Right atrium auricular region (tissue), 2 donors: ENCODE measurements around the gene SNX33. TPM values are rescaled to one million over a fixed set of nuclear protein-coding genes. Genes with fewer than 3 reads are reported as not detected.

Experiments used
- DNase-seq: peaks from one replicate; pipeline ENCODE4 v3.0.0-alpha.2; 2019; ENCODE audit warnings: low spot score
- H3K27ac ChIP-seq, 2 donors: fragments of 200-600 bp; sonication (generic); 1 replicate in 1 of 2; 2 replicates in 1 of 2; pipeline ENCODE4 v1.5.1; 2016 to 2019
- H3K27me3 ChIP-seq, 2 donors: fragments of 200-600 bp; sonication (generic); one replicate each; pipeline versions ENCODE4 v1.5.1 to v1.6.0; 2017 to 2019
- H3K36me3 ChIP-seq: fragments of 200-600 bp; sonication (generic); one replicate; pipeline ENCODE4 v1.5.1; 2016
- H3K4me1 ChIP-seq, 2 donors: fragments of 200-600 bp; sonication (generic); one replicate each; pipeline versions ENCODE4 v1.5.1 to v1.6.0; 2017 to 2019
- H3K4me3 ChIP-seq, 2 donors: fragments of 200-600 bp; sonication (generic); 1 replicate in 1 of 2; 2 replicates in 1 of 2; pipeline ENCODE4 v1.5.1; 2017 to 2019; ENCODE audit warnings: mild to moderate bottlenecking in 1 of 2, moderate library complexity in 1 of 2
- H3K9me3 ChIP-seq, 2 donors: fragments of 200-600 bp; sonication (generic); one replicate each; pipeline ENCODE4 v1.5.1; 2019
- CTCF ChIP-seq, 2 donors: fragments of 200-600 bp; sonication (generic); IDR thresholded peaks; one replicate each; pipeline ENCODE4 v1.5.1; 2019; ENCODE audit warnings: antibody characterized with exemption in 2 of 2
- total RNA-seq, 2 donors: library from RNA; depleted of rRNA; stranded (reverse); fragments of >200 nt; gene quantifications; one replicate each; pipeline ENCODE4 v1.1.0, GENCODE V29; 2016

SNX33 gene
- total RNA-seq, 2 donors from 2014 or later: 10.3 to 20.5 TPM

GRCh38 chr15:75671730-75672602 is 24.3 kb downstream of the SNX33 start:
- Histone ChIP-seq H3K4me3 (no peak overlapping the region), H3K27ac (peak overlapping the region; percentile 79 to 81), H3K9me3 (no peaks in the 10 kb centered on the region), H3K4me1 (peaks cover 0 to 68% of the 10 kb centered on the region in 2 donors), H3K36me3 (no peaks in the 10 kb centered on the region), H3K27me3 (no peaks in the 10 kb centered on the region)
- no peak for DNase-seq
- no peak for TF ChIP-seq CTCF (IDR thresholded peaks at IDR 0.05)

GRCh38 chr15:75672646-75673425 is 25.1 kb downstream of the SNX33 start:
- H3K9me3 ChIP-seq: no peaks in the 10 kb centered on the region
- H3K4me3 ChIP-seq: no peak overlapping the region
- no peak for TF ChIP-seq CTCF (IDR thresholded peaks at IDR 0.05)
- H3K27ac ChIP-seq: peak overlapping the region; percentile 79 to 81
- no peak for DNase-seq
- H3K27me3 ChIP-seq: no peaks in the 10 kb centered on the region
- no peaks in the 10 kb centered on the region for H3K36me3 ChIP-seq
- H3K4me1 ChIP-seq: peaks cover 0 to 59% of the 10 kb centered on the region in 2 donors

- peak; percentile 89 for DNase-seq
- H3K4me1 ChIP-seq: peaks cover 0 to 58% of the 10 kb centered on the region in 2 donors
Measured at GRCh38 chr15:75673426-75674235, 25.9 kb downstream of the SNX33 start.

GRCh38 chr15:75674366-75674765 is 26.7 kb downstream of the SNX33 start:
- Histone ChIP-seq H3K27me3 (no peaks in the 10 kb centered on the region), H3K27ac (peak overlapping the region; percentile 79 to 81), H3K4me1 (peaks cover 0 to 58% of the 10 kb centered on the region in 2 donors), H3K4me3 (no peak overlapping the region), H3K9me3 (no peaks in the 10 kb centered on the region), H3K36me3 (no peaks in the 10 kb centered on the region)
- TF ChIP-seq CTCF (IDR thresholded peaks at IDR 0.05): no peak
- DNase-seq: no peak

More at GRCh38 chr15:75673426-75674235, 25.9 kb downstream of the SNX33 start:
- no peak for TF ChIP-seq CTCF (IDR thresholded peaks at IDR 0.05)
- Histone ChIP-seq H3K36me3 (no peaks in the 10 kb centered on the region), H3K9me3 (no peaks in the 10 kb centered on the region), H3K27me3 (no peaks in the 10 kb centered on the region), H3K27ac (peak overlapping the region; percentile 79 to 81), H3K4me3 (no peak overlapping the region)

GRCh38 chr15:75675579-75676404 is 28.1 kb downstream of the SNX33 start:
- peak overlapping the region; percentile 34 to 52 for H3K27ac ChIP-seq
- H3K4me1 ChIP-seq: peaks cover 0 to 50% of the 10 kb centered on the region in 2 donors

More at GRCh38 chr15:75675579-75676404, 28.1 kb downstream of the SNX33 start:
- Histone ChIP-seq H3K27me3 (no peaks in the 10 kb centered on the region), H3K9me3 (no peaks in the 10 kb centered on the region), H3K36me3 (peaks cover 9% of the 10 kb centered on the region), H3K4me3 (no peak overlapping the region)
- DNase-seq: peak; percentile 76
- TF ChIP-seq CTCF (IDR thresholded peaks at IDR 0.05): no peak
